ENCODE results near the gene ATXN1.

Gene ATXN1

GRCh38 chr6:16720861-16721260, 40.4 kb downstream of the ATXN1 start:
- DNase-seq (ENCODE audit: low read depth): no peak
- TF ChIP-seq CTCF (conservative IDR thresholded peaks at IDR 0.05; ENCODE audit: low read depth, low read length): no peak
- H3K4me3 ChIP-seq (ENCODE audit: low read length): no peak overlapping the region

- no peak for DNase-seq (ENCODE audit: low read depth)
- H3K4me3 ChIP-seq (ENCODE audit: low read length): no peak overlapping the region
- TF ChIP-seq CTCF (conservative IDR thresholded peaks at IDR 0.05; ENCODE audit: low read depth, low read length): no peak
Observed at GRCh38 chr6:16719488-16719887, 41.8 kb downstream of the ATXN1 start.

- TF ChIP-seq CTCF (conservative IDR thresholded peaks at IDR 0.05; ENCODE audit: low read depth, low read length): no peak
- no peak overlapping the region for H3K4me3 ChIP-seq (ENCODE audit: low read length)
- no peak for DNase-seq (ENCODE audit: low read depth)
Observed at GRCh38 chr6:16718356-16718755, 42.9 kb downstream of the ATXN1 start.

GRCh38 chr6:16717275-16717942, 43.9 kb downstream of the ATXN1 start:
- DNase-seq (ENCODE audit: low read depth): peak; percentile 99
- TF ChIP-seq CTCF (conservative IDR thresholded peaks at IDR 0.05; ENCODE audit: low read depth, low read length): no peak
- H3K4me3 ChIP-seq (ENCODE audit: low read length): no peak overlapping the region

- H3K4me3 ChIP-seq (ENCODE audit: low read length): no peak overlapping the region
- DNase-seq (ENCODE audit: low read depth): no peak
- TF ChIP-seq CTCF (conservative IDR thresholded peaks at IDR 0.05; ENCODE audit: low read depth, low read length): no peak
Observed at GRCh38 chr6:16716321-16716858, 44.9 kb downstream of the ATXN1 start.

- no peak for TF ChIP-seq CTCF (conservative IDR thresholded peaks at IDR 0.05; ENCODE audit: low read depth, low read length)
- no peak for DNase-seq (ENCODE audit: low read depth)
- no peak overlapping the region for H3K4me3 ChIP-seq (ENCODE audit: low read length)
Observed at GRCh38 chr6:16713597-16713996, 47.7 kb downstream of the ATXN1 start.

- DNase-seq (ENCODE audit: low read depth): peak; percentile 94
- peak overlapping the region; percentile 19 for H3K4me3 ChIP-seq (ENCODE audit: low read length)
- peak; percentile 60 for TF ChIP-seq CTCF (conservative IDR thresholded peaks at IDR 0.05; ENCODE audit: low read depth, low read length)
Observed at GRCh38 chr6:16712931-16713484, 48.3 kb downstream of the ATXN1 start.
